Lower leg skin (tissue), 3 donors: ENCODE measurements around the gene SNX33.

ENCODE experiments used
- POLR2A ChIP-seq, 2 donors: fragments of 450-650 bp; IDR thresholded peaks; one replicate each; pipeline ENCODE4 v1.6.1; 2016 to 2017; ENCODE audit warnings: antibody characterized with exemption in 2 of 2, mild to moderate bottlenecking in 1 of 2, moderate library complexity in 1 of 2
- TF ChIP-seq, protein P1 (sequence below), 3 donors: fragments of 450-650 bp; IDR thresholded peaks; one replicate each; pipeline ENCODE4 v1.5.1; 2016; ENCODE audit warnings: antibody characterized with exemption in 3 of 3, mild to moderate bottlenecking in 3 of 3, moderate library complexity in 2 of 3

DNA sequence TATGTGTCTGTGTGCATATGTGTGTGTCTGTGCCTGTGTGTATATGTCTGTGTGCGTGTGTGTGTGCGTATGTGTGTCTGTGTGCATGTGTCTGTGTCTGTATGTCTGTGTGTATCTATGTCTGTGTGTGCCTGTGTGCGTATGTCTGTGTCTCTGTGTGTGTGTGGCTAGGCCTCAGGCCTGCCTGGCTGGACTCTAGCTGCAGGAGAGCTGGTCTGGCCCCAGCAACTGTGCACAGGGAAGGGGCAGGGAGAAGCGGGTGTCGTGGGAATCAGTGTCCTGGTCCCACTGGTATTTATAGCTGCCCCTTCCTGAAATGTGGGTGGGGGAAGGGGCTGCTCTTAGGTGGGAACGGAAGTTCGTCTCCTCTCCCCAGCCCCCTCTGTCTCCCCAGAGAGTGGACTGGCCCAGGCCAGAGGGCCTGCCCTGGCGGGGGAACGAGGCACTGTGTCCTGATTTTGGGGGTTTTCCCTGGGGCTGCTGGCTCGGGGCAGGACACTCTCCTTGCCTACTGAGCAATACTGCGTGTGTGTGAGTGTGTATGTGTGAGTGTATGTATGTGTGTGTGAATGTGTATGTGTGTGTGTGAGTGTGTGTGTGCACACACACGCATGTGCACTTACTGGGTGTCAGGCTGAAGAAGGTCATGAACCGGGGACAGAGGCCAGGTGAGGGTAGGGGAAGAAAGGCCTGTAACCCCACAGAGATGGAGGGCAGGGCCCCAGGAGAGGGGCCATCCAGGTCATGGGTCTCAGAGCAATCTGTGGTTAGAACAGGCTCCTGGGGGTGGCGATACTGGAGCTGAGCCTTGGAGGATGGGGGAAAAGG, 58.4 kb downstream of the SNX33 start:
- TF ChIP-seq, protein P1, sequence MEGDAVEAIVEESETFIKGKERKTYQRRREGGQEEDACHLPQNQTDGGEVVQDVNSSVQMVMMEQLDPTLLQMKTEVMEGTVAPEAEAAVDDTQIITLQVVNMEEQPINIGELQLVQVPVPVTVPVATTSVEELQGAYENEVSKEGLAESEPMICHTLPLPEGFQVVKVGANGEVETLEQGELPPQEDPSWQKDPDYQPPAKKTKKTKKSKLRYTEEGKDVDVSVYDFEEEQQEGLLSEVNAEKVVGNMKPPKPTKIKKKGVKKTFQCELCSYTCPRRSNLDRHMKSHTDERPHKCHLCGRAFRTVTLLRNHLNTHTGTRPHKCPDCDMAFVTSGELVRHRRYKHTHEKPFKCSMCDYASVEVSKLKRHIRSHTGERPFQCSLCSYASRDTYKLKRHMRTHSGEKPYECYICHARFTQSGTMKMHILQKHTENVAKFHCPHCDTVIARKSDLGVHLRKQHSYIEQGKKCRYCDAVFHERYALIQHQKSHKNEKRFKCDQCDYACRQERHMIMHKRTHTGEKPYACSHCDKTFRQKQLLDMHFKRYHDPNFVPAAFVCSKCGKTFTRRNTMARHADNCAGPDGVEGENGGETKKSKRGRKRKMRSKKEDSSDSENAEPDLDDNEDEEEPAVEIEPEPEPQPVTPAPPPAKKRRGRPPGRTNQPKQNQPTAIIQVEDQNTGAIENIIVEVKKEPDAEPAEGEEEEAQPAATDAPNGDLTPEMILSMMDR (IDR thresholded peaks at IDR 0.05), result no peak
- no peak for TF ChIP-seq POLR2A (IDR thresholded peaks at IDR 0.05)
